K562 treated with DMSO at 1 percent for 48 hours (cell line): ENCODE measurements around the gene ZNRF2. TPM values are rescaled to one million over a fixed set of nuclear protein-coding genes. Genes with fewer than 3 reads are reported as not detected.

Experiments
- total RNA-seq: library from RNA; unstranded; fragments of 300-600 nt; gene quantifications from 2 replicates; pipeline ENCODE4 v1.2.3, GENCODE V29; 2022; ENCODE audit warnings: low replicate concordance; ENCODE audit errors: extremely low read depth

ZNRF2 gene
- not detected in 2 replicates for total RNA-seq

DNA sequence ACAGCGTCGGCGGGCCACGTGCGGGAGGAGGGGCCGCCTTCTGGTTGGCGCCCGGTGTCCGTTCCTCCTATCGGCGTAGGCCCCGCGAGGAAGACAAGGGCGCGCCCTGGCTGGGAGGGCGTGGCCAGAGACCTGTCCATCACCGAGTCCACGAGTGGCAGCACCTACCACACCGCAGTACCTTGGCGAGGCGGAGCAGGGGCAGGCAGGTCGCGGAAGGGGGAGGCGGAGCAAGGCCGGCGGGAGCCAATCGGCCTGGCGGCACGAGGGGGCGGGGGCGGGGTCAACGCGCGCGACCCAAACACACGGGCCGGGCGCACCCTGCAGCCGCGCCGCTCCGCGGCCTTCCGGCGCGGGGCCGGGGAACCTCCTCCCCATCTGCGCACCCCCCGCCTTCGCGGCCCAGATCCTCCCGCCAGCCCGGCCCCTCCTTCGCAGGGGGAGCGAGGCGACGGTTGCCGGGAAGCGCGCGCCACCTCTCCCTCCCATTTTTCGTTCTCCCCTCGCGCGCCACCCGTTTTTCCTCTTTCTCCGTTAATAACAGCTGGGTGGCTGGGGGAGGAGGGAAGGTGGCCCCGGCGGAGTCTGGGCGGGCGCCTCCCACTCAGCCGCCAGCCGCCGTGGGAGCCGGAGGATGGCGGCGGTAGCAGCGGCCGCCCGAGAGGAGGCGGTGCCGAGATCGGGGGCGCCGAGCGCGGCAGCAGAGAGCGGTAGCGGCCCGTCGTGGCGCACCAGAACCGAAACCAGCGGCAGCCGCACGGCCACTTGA, at the start of gene ZNRF2:
Gene ZNRF2, plus strand, starts transcription at position 300 of the 769 bp plus-strand sequence. CDS start 761 bp downstream, outside the sequence.

Other genes with a start within 250 kb of the ZNRF2 start
- gene MTURN, start 149.6 kb upstream of the ZNRF2 start, total RNA-seq = not detected in 2 replicates
- not detected in 2 replicates for gene NOD1, start 194.2 kb downstream of the ZNRF2 start, total RNA-seq
- gene GGCT, start 220.2 kb downstream of the ZNRF2 start, total RNA-seq = not detected in 2 replicates